GM12874 (cell line): Measurements from ENCODE around the gene PRKAR2B.
A peak's percentile ranks its signal among the peaks of the same experiment; 100 is the strongest.

Experiments used
- CTCF ChIP-seq: IDR thresholded peaks from 2 replicates; pipeline ENCODE4 v1.5.1; 2011; ENCODE audit warnings: low read depth, mild to moderate bottlenecking, control low read depth, low read length, moderate library complexity; ENCODE audit not compliant: insufficient read depth

The PRKAR2B gene

GRCh38 chr7:107186240-107186639 is 141.7 kb downstream of the PRKAR2B start:
- no peak for TF ChIP-seq CTCF

- no peak for TF ChIP-seq CTCF
Measured at GRCh38 chr7:107187774-107188173, 143.3 kb downstream of the PRKAR2B start.

- TF ChIP-seq CTCF: no peak
Measured at GRCh38 chr7:107190090-107190489, 145.6 kb downstream of the PRKAR2B start.

GRCh38 chr7:107194052-107194451 is 149.5 kb downstream of the PRKAR2B start:
- TF ChIP-seq CTCF: no peak

- TF ChIP-seq CTCF: no peak
Measured at GRCh38 chr7:107196834-107197610, 152.5 kb downstream of the PRKAR2B start.

GRCh38 chr7:107201795-107202450 is 157.4 kb downstream of the PRKAR2B start:
- peak; percentile 56 for TF ChIP-seq CTCF

- no peak for TF ChIP-seq CTCF
Measured at GRCh38 chr7:107203607-107204006, 159.1 kb downstream of the PRKAR2B start.
